HG02763 (cell line): ENCODE data around the gene DKC1.

Source experiments
- ATAC-seq: cut with Tn5 transposase; IDR thresholded peaks from one replicate; pipeline ENCODE4 v1.9.1; 2021; ENCODE audit warnings: mild to moderate bottlenecking, moderate library complexity; ENCODE audit not compliant: unreplicated experiment

Gene DKC1

GRCh38 chrX:154762537-154763296 lies at the start of gene DKC1:
TSS of gene DKC1 (plus strand) at chrX:154762864. CDS start at chrX:154762966, 102 bp downstream.
- peak; percentile 90 for ATAC-seq

DNA sequence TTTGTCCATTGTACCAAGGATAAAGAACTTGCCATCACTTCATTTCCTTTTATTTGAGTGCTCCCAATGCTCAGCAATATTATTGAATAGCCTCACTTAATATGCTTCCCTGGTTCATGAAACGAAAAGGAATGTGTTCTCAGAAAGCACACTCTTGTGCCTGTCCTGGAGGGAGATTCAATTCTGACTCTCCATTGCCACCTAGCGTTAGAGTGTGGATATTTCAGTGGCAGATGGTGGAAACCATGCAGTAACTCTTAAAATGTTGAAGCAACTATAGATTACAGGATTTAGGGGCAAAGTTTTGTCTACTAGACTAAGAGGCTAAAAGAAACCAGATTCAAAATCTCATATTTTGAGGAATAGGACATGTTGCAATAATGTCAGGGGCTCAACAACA lies 47.7 kb upstream of the DKC1 start:
- peak; percentile 48 for ATAC-seq

DNA sequence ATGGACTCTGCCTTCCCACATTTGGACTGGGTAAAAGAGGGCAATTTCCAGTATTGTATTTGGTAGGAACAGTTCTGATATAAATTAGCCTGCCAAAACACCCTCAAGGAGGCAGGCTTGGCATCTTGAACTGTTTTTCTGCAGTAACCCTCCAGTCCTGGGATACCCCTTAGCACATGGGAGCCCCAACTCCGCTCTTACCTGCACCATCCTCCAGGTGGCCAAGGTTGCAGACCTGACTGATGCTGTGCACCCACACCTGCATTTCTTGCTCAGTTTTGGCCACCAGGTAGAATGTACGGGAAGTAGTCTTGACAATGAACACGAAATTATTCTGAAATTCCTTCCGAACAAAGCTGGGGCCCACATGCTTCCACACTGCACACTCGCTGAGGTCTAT lies 46.8 kb upstream of the DKC1 start:
- ATAC-seq = no peak

DNA sequence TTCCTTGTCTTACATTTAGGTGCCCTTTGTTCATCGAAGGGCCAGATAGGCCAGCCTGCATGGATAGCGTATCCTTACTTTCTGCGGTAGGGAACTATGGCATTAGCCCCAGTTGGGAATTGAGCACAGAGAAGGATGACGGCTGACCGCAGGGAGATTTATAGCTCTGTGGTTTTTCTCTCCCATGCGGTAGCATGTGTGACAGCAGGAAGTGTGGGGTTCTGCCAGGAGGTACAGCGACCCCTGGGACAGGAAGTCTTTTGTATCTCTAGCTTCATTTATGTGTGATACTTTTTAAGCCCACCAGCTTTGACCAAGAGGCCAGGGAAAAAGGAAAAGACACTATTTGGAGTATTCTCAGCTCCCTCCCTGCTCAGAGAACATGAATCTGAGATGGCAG lies 44.8 kb upstream of the DKC1 start:
- ATAC-seq = no peak

DNA sequence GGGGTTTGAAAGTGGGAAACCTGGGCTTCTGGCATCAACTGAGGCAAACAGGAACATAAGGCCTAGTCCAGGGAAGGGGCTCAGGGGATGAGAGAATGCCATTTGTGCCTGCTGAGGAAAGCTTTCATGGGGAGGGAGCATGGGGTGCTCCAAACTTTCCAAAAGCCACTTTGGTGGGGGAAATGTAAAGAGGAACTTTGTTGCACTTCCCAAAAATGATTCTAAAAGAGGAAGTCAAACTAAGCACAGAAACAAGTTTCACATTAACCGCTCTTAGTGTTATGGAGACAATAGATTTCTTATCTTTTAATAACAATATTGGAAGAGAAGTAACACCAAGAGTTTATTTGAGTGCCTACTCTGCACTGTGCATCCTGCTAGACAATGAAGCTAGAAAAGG lies 44.0 kb upstream of the DKC1 start:
- no peak for ATAC-seq

DNA sequence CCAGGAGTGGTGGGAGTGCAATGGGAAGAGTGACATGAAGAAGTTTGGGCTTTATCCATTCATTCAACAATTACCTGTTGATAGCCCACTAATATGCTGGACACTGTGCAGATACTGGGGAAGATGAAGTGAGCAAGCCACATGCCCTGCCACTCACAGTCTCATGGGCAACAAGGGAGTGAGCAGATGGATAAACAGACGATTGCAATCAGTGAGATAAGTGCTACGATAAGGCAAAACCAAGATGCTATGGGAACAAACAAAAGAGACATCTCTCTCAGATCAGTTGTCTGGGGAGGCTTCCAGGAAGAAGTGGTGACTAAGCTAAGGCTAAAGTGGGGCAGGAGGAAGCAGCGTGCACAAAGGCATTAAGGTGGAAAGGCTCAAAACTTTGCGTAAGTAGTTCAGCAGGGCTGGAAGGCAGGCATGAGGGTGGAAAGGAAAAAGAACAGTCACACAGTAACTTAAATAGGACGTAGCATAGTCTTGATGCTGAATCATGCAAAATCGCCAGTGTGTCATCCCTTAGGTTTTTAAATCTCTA lies 43.5 kb upstream of the DKC1 start:
- no peak for ATAC-seq

DNA sequence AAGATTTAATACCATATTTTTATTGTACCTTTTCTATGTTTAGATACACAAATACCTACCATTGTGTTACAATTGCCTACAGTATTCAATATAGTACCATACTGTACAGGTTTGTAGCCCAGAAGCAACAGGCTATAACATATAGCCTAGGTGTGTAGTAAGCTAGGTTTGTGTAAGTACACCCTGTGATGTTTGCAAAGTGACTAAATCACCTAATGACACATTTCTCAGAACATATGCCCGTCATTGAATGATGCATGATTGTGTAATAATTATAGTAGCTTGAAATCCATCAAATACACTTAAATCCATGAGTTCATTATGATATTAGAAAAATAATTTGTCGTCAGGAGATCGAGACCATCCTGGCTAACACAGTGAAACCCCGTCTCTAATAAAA lies 42.6 kb upstream of the DKC1 start:
- no peak for ATAC-seq

GRCh38 chrX:154721155-154721554 lies 41.5 kb upstream of the DKC1 start:
- no peak for ATAC-seq

DNA sequence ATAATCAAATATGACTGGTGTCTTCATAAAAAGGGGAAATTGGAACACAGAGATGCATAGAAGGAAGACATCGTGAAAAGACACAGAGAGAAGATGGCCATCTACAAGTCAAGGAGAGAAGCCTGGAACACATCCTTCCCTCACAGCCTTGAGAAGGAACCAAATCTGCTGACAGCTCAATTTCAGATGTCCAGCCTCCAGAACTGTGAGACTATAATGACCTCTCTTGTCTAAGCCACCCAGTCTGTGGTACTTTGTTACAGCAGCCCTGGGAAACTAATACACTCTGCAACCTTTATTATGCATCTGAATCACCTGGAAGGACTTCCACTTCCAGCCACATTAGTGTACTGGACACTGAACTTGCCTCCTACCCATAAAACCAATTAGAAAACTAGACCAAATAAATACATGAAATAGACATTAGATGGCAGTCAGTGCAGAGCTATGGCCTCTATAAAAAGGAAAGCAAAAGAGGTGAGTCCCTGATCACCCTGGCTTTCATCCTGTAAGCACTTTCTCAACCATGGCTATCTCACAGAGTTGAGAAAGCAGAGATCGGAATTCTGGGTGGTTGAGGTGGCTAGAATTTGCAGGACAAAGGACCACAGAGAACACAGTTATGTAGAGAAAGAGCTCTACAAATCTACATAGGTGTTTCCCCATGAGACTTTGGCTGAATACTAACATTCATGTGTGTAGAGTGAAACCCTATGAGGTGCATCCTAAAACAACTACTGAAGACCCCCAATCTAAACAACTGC lies 37.5 kb upstream of the DKC1 start:
- no peak for ATAC-seq

GRCh38 chrX:154727418-154727817 lies 35.2 kb upstream of the DKC1 start:
- no peak for ATAC-seq

DNA sequence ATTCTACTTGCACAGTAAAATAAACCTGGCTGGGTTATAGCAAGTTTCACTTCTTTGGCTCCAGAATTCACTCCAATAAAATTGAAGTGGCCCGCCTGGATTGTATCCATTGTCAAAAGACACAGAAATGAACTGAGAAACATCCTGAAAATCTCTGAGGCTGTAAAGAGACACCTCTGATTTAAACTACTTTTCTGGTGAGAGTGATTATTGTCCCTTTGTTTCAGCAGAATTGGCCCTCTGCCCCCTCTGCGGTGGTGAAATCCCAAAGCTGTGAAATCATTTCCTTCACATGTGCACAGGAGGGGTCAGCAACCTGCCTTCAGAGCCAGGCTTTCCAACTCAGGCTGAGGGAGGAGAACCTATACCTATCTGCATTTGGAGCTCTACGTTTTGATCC lies 34.8 kb upstream of the DKC1 start:
- no peak for ATAC-seq

GRCh38 chrX:154728431-154729190 lies 34.1 kb upstream of the DKC1 start:
- ATAC-seq = no peak

DNA sequence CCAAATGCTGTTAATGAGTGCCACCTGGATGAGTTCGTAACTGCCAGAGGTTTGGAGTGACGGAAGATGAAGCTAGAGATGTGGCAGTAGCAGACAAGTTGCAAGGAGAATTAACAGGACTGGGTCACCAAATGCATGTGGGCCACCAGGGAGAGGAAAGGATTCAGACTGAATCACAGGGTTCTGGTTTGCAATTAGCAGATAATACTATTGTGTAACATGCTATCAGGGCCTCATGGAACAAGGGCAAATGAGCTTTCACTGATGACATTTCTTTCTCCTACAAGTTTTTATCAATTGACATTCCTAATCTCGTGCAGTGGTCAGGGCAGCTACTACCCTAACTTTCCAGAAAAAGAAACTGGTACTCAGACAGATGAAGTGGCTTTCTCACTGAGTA lies 33.2 kb upstream of the DKC1 start:
- ATAC-seq = no peak

DNA sequence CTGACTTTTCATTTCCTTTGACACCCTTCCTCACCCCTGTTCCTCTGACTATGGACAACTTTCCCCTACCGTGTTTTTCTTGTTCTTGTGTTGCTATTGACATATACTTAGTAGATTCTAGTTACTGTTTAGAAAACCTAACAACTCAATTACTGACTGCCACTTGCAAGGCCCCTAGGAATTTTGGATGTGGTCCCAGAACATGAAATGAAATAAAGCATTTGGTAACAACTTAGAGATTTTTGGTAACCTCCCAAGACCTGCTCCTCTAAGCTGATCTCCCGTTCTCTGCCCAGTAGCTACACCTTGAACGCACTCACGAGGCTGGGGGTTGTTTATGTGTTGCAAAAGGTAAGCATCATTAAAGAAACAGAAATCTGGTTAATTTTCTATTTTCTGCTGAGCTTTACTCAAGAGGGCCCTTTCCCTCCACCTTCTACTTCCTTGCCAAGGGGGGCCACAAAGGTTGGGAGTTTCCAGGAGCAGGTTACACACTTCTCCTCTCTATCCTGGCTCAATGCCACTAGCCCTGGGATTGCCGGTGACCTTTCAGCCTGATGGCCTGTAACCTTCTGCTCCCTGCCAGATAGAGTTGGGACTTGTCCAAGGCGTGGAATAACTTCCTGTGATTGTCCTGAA lies 32.3 kb upstream of the DKC1 start:
- no peak for ATAC-seq

- no peak for ATAC-seq
Measured at GRCh38 chrX:154731184-154731583, 31.5 kb upstream of the DKC1 start.

- no peak for ATAC-seq
Measured at GRCh38 chrX:154731881-154732280, 30.8 kb upstream of the DKC1 start.

GRCh38 chrX:154732421-154733065 lies 30.1 kb upstream of the DKC1 start:
- no peak for ATAC-seq

DNA sequence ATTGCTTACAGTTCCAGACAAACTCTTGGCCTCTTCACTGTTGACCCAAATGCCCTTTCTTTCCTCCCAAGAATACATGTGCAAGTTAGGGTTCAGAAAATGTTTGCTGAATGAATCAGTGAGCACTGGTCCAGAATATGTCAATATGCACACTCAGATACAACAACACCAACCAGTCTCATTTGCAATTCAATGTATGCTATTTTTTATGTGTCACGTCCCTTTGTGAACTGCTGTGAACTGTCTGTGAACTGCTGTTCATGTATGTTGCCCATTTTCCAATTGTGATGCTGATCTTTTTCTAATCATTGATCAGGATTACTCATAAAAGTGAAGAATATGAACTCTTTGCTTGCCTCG lies 29.6 kb upstream of the DKC1 start:
- no peak for ATAC-seq

GRCh38 chrX:154734061-154734781 lies 28.4 kb upstream of the DKC1 start:
- no peak for ATAC-seq
